ENCODE results near the gene PTPN9. TPM values are rescaled to one million over a fixed set of nuclear protein-coding genes. Genes with fewer than 3 reads are reported as not detected.

PTPN9 gene
- total and polyA plus RNA-seq, 2 of the 13 experiments (the other 11 are each of a cell fraction or from before 2014, with no cell fraction given), result 16.6 to 19.9 TPM

DNA sequence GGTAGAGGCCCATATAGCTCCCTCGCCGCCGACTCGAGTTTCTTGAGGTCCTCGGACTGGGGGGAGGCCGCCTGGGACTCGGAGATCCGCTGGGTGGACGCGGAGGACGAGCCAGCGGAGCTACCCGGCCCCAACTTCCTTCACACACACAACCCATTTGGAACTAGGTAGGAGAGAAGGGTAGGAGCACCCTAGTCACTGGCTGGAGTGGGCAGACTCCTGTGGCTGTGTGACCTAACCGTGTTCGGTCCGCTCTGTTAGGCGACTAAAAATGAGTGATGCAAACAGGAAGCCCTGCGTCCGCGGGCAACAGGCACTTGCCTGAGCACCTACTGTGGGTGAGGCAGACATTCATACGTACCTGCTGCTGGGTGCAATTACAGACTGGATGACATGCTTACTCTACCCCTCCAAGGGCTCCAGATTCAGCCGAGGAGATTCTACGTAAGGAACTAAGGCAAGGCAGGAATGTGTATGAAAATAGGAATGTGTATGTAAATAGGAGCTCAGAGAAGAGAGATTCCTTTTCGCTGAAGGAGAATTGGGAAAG, 123.1 kb downstream of the PTPN9 start (continued):
- TF ChIP-seq ARID5B (CRISPR knock-in tag; IDR thresholded peaks at IDR 0.05) (0 out of 2 replicates have a peak, but pooled peaks have one; percentile 4), SIN3A (IDR thresholded peaks at IDR 0.05; ENCODE audit: borderline replicate concordance, low read depth, low read length) (no peak), ARNTL (CRISPR knock-in tag; IDR thresholded peaks at IDR 0.05) (no peak), POLR2G (IDR thresholded peaks at IDR 0.05; ENCODE audit: low read depth, low read length) (peak; percentile 59), MYC (CRISPR knock-in tag; IDR thresholded peaks at IDR 0.05; ENCODE audit: borderline replicate concordance) (peak; percentile 31; the same call in 1 of the 2 replicates), MXD4 (CRISPR knock-in tag; IDR thresholded peaks at IDR 0.05) (0 out of 2 replicates have a peak, but pooled peaks have one; percentile 10), ETV5 (CRISPR knock-in tag; IDR thresholded peaks at IDR 0.05; ENCODE audit: borderline replicate concordance) (peak; percentile 28; the same call in 1 of the 2 replicates), ZNF317 (CRISPR knock-in tag; IDR thresholded peaks at IDR 0.05) (no peak), GABPA (IDR thresholded peaks at IDR 0.05; ENCODE audit: low read depth, low read length) (no peak), GABPA (CRISPR knock-in tag; IDR thresholded peaks at IDR 0.05; ENCODE audit: low read depth) (peak; percentile 50), ZNF660 (CRISPR knock-in tag; IDR thresholded peaks at IDR 0.05; ENCODE audit: borderline replicate concordance, low read depth) (no peak), ZNF547 (CRISPR knock-in tag; IDR thresholded peaks at IDR 0.05) (no peak), SAP130 (CRISPR knock-in tag; IDR thresholded peaks at IDR 0.05; ENCODE audit: low read depth) (peak; percentile 71), ZNF335 (CRISPR knock-in tag; IDR thresholded peaks at IDR 0.05) (peak; percentile 63; the same call in 1 of the 2 replicates), HNRNPLL (IDR thresholded peaks at IDR 0.05; ENCODE audit: low read depth, low read length, poor library complexity, severe bottlenecking) (peak; percentile 33), MXI1 (IDR thresholded peaks at IDR 0.05; ENCODE audit: borderline replicate concordance, low read depth, low read length) (peak; percentile 12; the same call in 1 of the 3 replicates), MTF2 (CRISPR knock-in tag; IDR thresholded peaks at IDR 0.05; ENCODE audit: borderline replicate concordance) (no peak), ZNF766 (CRISPR knock-in tag; IDR thresholded peaks at IDR 0.05; ENCODE audit: borderline replicate concordance) (peak; percentile 54; the same call in 1 of the 2 replicates), ZNF577 (CRISPR knock-in tag; IDR thresholded peaks at IDR 0.05; ENCODE audit: borderline replicate concordance, low read depth) (no peak), ZNF691 (CRISPR knock-in tag; IDR thresholded peaks at IDR 0.05; ENCODE audit: borderline replicate concordance, low read depth) (peak; percentile 18; the same call in 1 of the 2 replicates), MEF2D (CRISPR knock-in tag; IDR thresholded peaks at IDR 0.05) (peak; percentile 19; the same call in 1 of the 2 replicates), CEBPG (CRISPR knock-in tag; IDR thresholded peaks at IDR 0.05) (peak; percentile 59)
- TF ChIP-seq, protein P1, sequence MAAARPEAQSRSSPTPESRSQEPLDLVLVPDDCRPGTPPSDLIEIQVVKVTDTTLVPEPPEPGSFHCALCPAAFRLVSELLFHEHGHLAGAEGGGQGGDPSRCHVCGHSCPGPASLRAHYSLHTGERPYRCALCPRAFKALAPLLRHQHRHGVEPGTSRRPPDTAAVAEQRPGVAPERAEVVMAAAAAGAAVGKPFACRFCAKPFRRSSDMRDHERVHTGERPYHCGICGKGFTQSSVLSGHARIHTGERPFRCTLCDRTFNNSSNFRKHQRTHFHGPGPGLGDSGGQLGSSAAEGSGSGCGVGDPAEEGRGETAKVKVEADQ (CRISPR knock-in tag; IDR thresholded peaks at IDR 0.05; ENCODE audit: borderline replicate concordance), result no peak
- TF ChIP-seq, protein P2, sequence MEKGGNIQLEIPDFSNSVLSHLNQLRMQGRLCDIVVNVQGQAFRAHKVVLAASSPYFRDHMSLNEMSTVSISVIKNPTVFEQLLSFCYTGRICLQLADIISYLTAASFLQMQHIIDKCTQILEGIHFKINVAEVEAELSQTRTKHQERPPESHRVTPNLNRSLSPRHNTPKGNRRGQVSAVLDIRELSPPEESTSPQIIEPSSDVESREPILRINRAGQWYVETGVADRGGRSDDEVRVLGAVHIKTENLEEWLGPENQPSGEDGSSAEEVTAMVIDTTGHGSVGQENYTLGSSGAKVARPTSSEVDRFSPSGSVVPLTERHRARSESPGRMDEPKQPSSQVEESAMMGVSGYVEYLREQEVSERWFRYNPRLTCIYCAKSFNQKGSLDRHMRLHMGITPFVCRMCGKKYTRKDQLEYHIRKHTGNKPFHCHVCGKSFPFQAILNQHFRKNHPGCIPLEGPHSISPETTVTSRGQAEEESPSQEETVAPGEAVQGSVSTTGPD (CRISPR knock-in tag; IDR thresholded peaks at IDR 0.05), result no peak

Data from HepG2 (cell line).